ENCODE measurements around the gene GHDC.
A peak's percentile ranks its signal among the peaks of the same experiment; 100 is the strongest.
"Not testable (repeated sequence)": the region's sequence is repeated elsewhere in the genome, so short reads cannot be mapped to it uniquely, and the experiment has no call there.

Gene GHDC

DNA sequence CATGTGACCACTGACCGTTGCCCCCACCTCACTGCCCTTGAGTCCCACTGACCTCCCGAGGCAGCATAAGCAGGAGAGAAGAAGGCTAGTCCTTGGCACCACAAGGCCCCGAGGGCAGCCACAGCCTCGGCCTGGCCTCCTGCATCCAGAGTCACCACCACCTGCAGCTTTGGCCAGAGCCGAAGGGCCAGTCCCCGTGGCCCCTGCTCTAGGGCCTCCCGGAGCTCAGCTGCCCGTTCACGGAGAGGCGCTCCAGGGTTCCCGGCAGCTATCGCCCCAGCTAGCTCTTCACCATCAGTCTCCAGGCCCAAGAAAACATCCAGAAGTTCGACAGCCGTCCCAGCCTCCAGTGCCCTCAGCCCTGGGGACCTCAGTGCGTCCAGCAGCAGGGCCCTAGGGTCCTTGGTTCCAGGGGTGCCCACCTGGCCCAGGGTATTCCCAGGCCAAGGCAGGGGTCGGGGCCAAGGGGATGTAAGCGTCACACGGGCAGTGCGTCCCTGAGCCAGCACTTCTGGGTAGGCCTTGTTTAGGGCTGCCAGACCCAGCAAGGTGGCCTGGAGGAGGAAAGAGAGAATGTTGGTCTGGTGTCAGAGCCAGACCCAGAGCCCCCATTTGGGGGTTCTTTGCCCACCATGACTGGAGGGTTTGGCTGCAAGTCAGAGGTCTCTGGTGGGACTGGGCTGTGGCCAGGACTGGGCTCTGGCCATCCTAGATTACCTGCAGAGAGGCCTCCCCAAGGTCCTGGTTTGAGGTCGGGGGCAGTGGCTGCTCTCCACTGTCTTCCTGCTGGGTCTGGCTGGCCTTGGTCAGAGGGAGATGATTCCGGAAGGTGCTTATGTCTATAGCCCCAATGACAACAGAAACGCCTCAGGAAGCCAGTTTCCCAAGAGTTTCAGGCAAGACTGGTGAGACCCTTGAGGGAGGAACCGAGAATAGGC, 1.8 kb downstream of the GHDC start:
- H3K27me3 Mint-ChIP-seq (ENCODE audit: low read depth), result no peaks in the 10 kb centered on the region
- no peaks in the 10 kb centered on the region for H3K9me3 Mint-ChIP-seq
- peak overlapping the region; percentile 20 for H3K27ac Mint-ChIP-seq
- peaks cover 14% of the 10 kb centered on the region for H3K4me1 Mint-ChIP-seq (ENCODE audit: low read depth)
- H3K36me3 Mint-ChIP-seq (ENCODE audit: low read depth), result no peaks in the 10 kb centered on the region
- H3K4me3 Mint-ChIP-seq, result peak overlapping the region; percentile 28

- Mint-ChIP-seq H3K4me3 (no peak overlapping the region), H3K27ac (no peak overlapping the region), H3K9me3 (no peaks in the 10 kb centered on the region), H3K36me3 (ENCODE audit: low read depth) (no peaks in the 10 kb centered on the region), H3K4me1 (ENCODE audit: low read depth) (peaks cover 14% of the 10 kb centered on the region), H3K27me3 (ENCODE audit: low read depth) (no peaks in the 10 kb centered on the region)
Observed at GRCh38 chr17:42191275-42191608, 3.1 kb downstream of the GHDC start.

DNA sequence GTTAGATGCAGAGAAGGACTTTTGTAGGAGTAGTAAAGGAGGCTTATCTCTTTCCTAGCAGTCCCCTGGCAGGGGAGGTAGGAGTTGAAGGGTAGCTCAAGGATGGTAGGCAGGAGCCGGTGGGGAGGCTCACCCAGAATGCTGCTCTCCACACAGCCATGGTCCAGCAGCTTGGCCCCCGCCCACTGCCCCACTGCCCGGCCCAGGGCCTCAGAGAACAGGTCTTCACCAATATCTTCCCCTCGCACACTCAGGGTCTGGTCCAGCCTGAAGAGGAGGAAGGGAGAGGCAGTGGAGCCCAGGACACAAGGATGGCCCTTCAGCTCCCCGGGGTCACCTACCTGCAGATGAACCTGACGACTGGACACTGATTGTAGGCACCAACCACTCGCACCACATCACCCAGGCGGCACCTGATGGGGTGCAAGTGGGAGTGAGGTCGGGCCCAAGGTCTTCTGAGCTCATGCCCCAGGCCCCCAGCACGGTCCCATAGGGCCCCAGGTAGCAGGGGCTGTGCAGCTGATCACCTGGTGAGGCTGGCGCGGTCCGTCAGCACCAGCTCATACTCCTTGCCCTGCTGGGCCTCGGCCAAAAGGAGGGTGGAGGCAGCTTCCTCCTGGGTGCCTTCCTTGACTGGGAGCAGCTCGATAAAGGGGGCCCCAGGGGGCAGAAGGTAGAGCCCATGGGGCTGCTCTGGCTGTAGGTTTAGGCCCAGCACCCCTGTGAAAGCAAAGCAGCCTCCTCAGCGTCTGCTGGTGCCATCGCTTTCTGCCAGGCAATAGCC, 3.6 kb downstream of the GHDC start:
- Mint-ChIP-seq H3K9me3 (no peaks in the 10 kb centered on the region), H3K4me1 (ENCODE audit: low read depth) (peaks cover 14% of the 10 kb centered on the region), H3K27me3 (ENCODE audit: low read depth) (no peaks in the 10 kb centered on the region), H3K27ac (no peak overlapping the region), H3K4me3 (no peak overlapping the region), H3K36me3 (ENCODE audit: low read depth) (no peaks in the 10 kb centered on the region)

GRCh38 chr17:42189651-42189965, 4.7 kb downstream of the GHDC start:
- Mint-ChIP-seq H3K4me3 (no peak overlapping the region), H3K27me3 (ENCODE audit: low read depth) (no peaks in the 10 kb centered on the region), H3K9me3 (no peaks in the 10 kb centered on the region), H3K27ac (no peak overlapping the region), H3K36me3 (ENCODE audit: low read depth) (no peaks in the 10 kb centered on the region), H3K4me1 (ENCODE audit: low read depth) (peaks cover 20% of the 10 kb centered on the region)

GRCh38 chr17:42188749-42189650, 5.3 kb downstream of the GHDC start:
- Mint-ChIP-seq H3K9me3 (no peaks in the 10 kb centered on the region), H3K4me3 (no peak overlapping the region), H3K36me3 (ENCODE audit: low read depth) (no peaks in the 10 kb centered on the region), H3K27me3 (ENCODE audit: low read depth) (no peaks in the 10 kb centered on the region), H3K4me1 (ENCODE audit: low read depth) (peaks cover 18% of the 10 kb centered on the region), H3K27ac (no peak overlapping the region)

DNA sequence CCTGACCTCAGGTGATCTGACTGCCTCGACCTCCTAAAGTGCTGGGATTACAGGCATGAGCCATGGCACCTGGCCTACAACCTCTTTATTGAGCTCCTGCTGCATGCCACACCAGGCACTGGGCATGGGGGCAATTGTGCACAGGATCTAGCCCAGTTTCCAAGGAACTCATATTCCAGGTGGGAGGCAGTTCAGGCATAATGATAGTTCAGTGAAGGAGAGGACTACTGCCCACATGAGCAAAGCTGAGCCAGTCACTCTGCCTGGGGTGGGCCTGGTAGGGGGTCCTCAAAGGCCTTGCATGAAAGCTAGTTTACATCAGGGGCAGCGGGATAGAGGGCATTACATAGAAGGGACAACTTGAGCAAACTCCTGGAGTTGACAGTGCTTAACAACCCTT, 6.5 kb downstream of the GHDC start:
- Mint-ChIP-seq H3K36me3 (ENCODE audit: low read depth) (peaks cover 5% of the 10 kb centered on the region), H3K9me3 (no peaks in the 10 kb centered on the region), H3K4me3 (no peak overlapping the region), H3K4me1 (ENCODE audit: low read depth) (peaks cover 20% of the 10 kb centered on the region), H3K27ac (no peak overlapping the region), H3K27me3 (ENCODE audit: low read depth) (no peaks in the 10 kb centered on the region)

DNA sequence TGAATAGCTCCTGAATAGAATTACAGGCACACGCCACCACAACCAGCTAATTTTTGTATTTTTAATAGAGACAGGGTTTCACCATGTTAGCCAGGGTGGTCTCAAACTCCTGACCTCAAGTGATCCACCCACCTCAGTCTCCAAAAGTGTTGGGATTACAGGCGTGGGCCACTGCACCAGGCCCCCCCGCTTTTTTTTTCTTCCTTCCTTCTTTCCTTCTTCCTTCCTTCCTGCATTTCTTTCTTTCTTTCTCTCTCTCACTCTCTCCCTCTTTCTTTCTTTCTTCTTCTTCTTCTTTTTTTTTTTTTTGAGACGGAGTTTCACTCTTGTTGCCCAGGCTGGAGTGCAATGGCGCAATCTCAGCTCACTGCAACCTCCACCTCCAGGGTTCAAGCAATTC, 8.1 kb downstream of the GHDC start:
- H3K27me3 Mint-ChIP-seq (ENCODE audit: low read depth); H3K36me3 Mint-ChIP-seq (ENCODE audit: low read depth); H3K27ac Mint-ChIP-seq; H3K4me3 Mint-ChIP-seq; H3K9me3 Mint-ChIP-seq: not testable (repeated sequence)
- H3K4me1 Mint-ChIP-seq (ENCODE audit: low read depth), result peaks cover 31% of the 10 kb centered on the region

- Mint-ChIP-seq H3K27me3 (ENCODE audit: low read depth) (peaks cover 9% of the 10 kb centered on the region), H3K4me1 (ENCODE audit: low read depth) (peaks cover 31% of the 10 kb centered on the region), H3K27ac (peak overlapping the region; percentile 28), H3K36me3 (ENCODE audit: low read depth) (peaks cover 5% of the 10 kb centered on the region), H3K4me3 (no peak overlapping the region), H3K9me3 (no peaks in the 10 kb centered on the region)
Observed at GRCh38 chr17:42185621-42185930, 8.7 kb downstream of the GHDC start.

- Mint-ChIP-seq H3K27ac (peak within 1 kb of the TSS; percentile 52), H3K4me3 (peak within 1 kb of the TSS; percentile 73), H3K4me1 (ENCODE audit: low read depth) (peaks cover 31% of the 10 kb centered on the region), H3K36me3 (ENCODE audit: low read depth) (peaks cover 5% of the 10 kb centered on the region), H3K27me3 (ENCODE audit: low read depth) (peaks cover 9% of the 10 kb centered on the region), H3K9me3 (no peaks in the 10 kb centered on the region)
Observed at GRCh38 chr17:42184713-42185620, 9.3 kb downstream of the GHDC start, which contains the start of gene HCRT. TSS of gene HCRT (minus strand) at chr17:42185452. CDS start at chr17:42185365, 87 bp downstream.

GRCh38 chr17:42183741-42184711, 10.3 kb downstream of the GHDC start:
- no peaks in the 10 kb centered on the region for H3K9me3 Mint-ChIP-seq
- peak overlapping the region; percentile 92 for H3K27ac Mint-ChIP-seq
- H3K4me1 Mint-ChIP-seq (ENCODE audit: low read depth), result peaks cover 37% of the 10 kb centered on the region
- peak overlapping the region; percentile 93 for H3K4me3 Mint-ChIP-seq
- peaks cover 17% of the 10 kb centered on the region for H3K27me3 Mint-ChIP-seq (ENCODE audit: low read depth)
- H3K36me3 Mint-ChIP-seq (ENCODE audit: low read depth), result peaks cover 5% of the 10 kb centered on the region

GRCh38 chr17:42182927-42183734, 11.2 kb downstream of the GHDC start:
- Mint-ChIP-seq H3K4me1 (ENCODE audit: low read depth) (peaks cover 42% of the 10 kb centered on the region), H3K36me3 (ENCODE audit: low read depth) (peaks cover 5% of the 10 kb centered on the region), H3K4me3 (peak overlapping the region; percentile 93), H3K27me3 (ENCODE audit: low read depth) (peaks cover 24% of the 10 kb centered on the region), H3K27ac (peak overlapping the region; percentile 92), H3K9me3 (no peaks in the 10 kb centered on the region)

DNA sequence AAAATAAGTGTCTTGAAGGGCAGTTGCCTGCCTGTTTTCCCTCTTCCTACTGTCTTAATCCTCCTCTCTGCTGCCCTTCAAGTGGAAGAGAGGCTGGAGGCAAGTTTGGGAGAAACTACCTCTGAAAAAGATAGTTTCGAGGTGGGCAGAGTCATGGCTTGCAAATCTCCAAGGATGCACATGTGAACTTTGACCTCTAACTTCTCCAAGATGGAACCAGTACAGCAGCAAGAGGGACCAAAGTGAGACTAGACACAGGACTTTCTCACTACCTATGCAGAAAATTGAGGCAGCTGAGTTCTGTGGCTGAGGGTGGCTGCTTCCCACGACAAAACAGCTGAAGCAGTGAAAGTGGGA, 12.5 kb downstream of the GHDC start:
- peaks cover 45% of the 10 kb centered on the region for H3K4me1 Mint-ChIP-seq (ENCODE audit: low read depth)
- H3K9me3 Mint-ChIP-seq, result no peaks in the 10 kb centered on the region
- H3K27me3 Mint-ChIP-seq (ENCODE audit: low read depth), result peaks cover 28% of the 10 kb centered on the region
- no peak overlapping the region for H3K27ac Mint-ChIP-seq
- peak overlapping the region; percentile 63 for H3K4me3 Mint-ChIP-seq
- peaks cover 5% of the 10 kb centered on the region for H3K36me3 Mint-ChIP-seq (ENCODE audit: low read depth)

Measured in T-helper 1 cell treated with Interleukin-12 subunit alpha and Interleukin-12 subunit beta and Interleukin-4 antibody, amounts not matched to agents 30 μg/mL and 1 μg/mL, for 36 hours (primary cell).